Suppressor macrophage treated with lipopolysaccharide for 1 hour (primary cell): ENCODE results near the gene STYXL1.

Experiments
- DNase-seq, 3 donors: peaks; one replicate each; pipeline ENCODE4 v3.0.0-alpha.2; 2020 to 2022

Gene STYXL1

GRCh38 chr7:75991531-75992082 is 56.2 kb downstream of the STYXL1 start:
- DNase-seq, result no peak

- no peak for DNase-seq
Observed at GRCh38 chr7:75989500-75990388, 58.1 kb downstream of the STYXL1 start.

DNA sequence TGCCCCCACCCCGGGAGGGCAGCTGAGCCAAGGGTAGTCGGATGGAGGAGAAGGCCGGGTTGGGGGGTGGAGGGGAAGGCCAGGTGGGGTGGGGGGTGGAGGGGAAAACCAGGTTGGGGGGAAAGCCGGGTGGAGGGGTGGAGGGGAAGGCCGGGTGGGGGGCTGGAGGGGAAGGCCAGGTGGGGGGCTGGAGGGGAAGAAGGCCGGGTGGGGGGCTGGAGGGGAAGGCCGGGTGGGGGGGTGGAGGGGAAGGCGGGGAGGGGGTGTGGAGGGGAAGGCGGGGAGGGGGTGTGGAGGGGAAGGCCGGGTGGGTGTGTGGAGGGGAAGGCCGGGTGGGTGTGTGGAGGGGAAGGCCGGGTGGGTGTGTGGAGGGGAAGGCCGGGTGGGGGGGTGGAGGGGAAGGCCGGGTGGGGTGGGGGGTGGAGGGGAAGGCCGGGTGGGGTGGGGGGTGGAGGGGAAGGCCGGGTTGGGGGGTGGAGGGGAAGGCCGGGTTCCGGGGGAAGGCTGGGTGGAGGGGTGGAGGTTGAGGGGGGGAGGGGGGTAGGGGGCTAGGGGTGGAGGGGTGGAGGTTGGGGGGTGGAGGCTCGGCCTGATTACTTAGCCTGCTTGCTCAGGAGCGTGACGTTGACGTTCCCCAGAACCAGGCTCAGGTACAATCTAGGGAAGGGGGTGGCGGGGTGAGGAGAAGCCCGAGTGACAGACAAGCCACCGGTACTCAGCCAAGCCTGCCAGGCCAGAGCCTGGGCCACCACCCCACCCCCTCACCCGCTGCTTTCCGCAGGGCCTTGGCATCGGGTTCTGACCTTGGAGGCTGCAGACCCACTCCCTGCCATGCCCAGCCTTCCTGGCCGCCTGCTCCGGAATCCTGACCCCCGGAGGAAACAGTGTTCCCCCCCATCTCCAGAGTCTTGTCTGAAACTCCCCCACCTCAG is 59.0 kb downstream of the STYXL1 start:
- no peak for DNase-seq

GRCh38 chr7:75987805-75988567 is 59.8 kb downstream of the STYXL1 start:
- no peak for DNase-seq

DNA sequence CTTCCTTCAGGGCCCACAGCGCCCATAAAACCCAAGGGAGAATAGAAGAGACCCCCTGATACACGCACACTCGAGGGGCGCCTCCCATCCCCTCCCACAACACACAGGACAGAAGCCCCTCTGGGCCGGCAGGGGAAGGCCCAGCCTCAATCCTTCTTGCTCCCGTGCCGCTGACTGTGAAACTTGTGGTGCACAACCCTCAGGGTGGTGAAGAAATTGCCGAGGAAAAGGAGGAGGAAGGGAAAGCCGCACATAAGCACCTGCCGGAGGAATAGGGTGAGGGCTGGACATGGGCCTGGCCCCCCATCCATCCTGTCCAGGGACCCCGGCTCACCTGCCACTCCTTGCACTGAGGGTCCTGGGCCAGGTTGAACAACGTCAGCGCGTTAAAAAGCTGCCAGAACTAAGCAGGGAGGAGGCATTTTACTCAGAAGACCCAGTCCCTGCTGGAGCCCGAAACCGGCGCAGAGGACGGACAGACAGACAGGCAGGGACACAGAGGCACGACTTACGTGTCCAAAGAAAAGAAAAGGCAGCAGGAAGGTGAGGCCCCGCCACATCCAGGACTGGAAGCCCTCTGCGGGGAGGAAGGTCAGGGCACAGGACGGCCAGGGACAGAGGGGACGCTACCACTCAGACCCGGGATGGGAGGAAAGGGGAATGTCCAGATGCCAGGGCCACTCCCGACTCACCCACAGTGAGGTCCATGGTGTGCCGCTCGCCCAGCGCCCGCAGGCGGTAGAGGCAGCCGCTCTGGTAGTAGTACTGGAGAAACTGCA is 60.6 kb downstream of the STYXL1 start:
- DNase-seq, result no peak

- no peak for DNase-seq
Observed at GRCh38 chr7:75986147-75986781, 61.5 kb downstream of the STYXL1 start.

- no peak for DNase-seq
Observed at GRCh38 chr7:75985518-75986146, 62.2 kb downstream of the STYXL1 start.

- DNase-seq, result no peak
Observed at GRCh38 chr7:75985009-75985517, 62.7 kb downstream of the STYXL1 start.

GRCh38 chr7:75984130-75985008 is 63.4 kb downstream of the STYXL1 start:
- no peak for DNase-seq

- DNase-seq, result no peak
Observed at GRCh38 chr7:75983471-75984129, 64.2 kb downstream of the STYXL1 start.

- no peak for DNase-seq
Observed at GRCh38 chr7:75982306-75983064, 65.3 kb downstream of the STYXL1 start.

DNA sequence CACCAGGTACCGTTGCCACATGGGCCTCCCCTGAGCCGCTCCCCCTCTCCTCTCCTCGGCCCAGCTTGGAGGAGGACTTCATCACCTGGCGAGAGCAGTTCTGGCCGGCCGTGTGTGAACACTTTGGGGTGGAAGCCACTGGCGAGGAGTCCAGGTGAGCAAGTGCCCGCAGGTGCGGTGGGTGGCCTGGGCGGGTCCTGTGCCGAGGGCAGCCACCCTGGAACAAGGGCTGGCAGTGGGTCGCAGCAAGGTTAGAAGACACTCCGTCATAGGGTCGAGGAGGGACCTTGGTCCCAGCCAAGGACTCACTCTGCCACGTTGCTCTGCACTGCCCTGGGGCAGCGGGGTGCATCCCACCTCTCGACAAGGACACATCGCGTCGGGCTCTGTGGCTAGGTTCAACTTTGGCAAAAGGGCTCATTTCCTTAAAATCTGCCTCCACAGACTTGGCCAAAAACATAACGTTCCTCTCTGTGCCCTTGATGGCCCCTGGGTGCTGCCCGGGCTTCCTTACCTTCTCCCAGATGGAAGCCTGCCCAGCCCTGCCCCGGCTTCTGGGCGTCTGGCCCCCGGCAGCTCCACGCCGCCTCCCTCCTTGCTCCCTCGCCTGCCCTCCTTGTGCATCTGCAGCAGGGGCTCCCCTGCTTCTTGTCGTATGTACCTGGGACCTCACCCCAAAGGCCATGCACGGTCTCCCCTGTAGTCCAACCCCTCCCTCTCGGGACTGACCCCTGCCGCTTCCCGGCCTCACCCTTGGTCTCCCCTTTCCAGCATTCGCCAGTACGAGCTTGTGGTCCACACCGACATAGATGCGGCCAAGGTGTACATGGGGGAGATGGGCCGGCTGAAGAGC is 66.1 kb downstream of the STYXL1 start:
- no peak for DNase-seq

- DNase-seq, result no peak
Observed at GRCh38 chr7:75981203-75981452, 66.7 kb downstream of the STYXL1 start.

- no peak for DNase-seq
Observed at GRCh38 chr7:75980430-75981202, 67.2 kb downstream of the STYXL1 start.

DNA sequence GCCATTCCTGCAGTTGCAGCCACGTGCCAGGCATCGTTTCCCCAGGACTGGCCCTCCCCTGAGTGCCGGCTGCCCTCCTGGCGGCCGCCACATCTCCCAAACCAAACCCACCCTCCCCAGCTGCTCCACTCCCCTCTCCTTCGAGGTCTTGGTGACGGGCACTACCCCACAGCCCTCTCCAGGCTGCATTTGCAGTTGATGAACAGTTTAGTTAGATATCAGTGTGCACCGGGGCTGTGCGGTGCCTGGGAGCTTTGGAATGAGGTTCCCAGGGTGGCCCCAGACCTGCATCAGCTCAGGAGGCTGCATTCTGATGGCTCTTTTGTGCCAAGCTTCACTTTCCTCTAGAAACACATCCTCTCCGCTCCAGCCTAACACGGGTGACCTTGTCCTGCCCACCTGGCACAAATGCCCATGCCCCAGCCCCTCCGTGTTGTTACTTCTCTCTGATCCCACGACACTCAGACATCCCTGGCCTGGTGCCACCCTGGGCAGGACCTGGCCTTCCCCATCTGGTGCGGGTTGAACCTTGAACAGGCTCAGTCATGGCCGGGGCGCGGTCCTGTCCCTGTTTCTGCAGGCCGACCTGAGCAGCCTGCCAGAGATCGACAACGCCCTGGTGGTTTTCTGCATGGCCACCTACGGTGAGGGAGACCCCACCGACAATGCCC is 67.9 kb downstream of the STYXL1 start:
- DNase-seq, result no peak

GRCh38 chr7:75977743-75978142 is 70.1 kb downstream of the STYXL1 start:
- no peak for DNase-seq
